GM18511 (cell line): ENCODE results near the gene OR13C2.
"Not testable (repeated sequence)": the region's sequence is repeated elsewhere in the genome, so short reads cannot be mapped to it uniquely, and the experiment has no call there.

ENCODE experiments used
- ATAC-seq: cut with Tn5 transposase; IDR thresholded peaks from one replicate; pipeline ENCODE4 v1.9.1; 2021; ENCODE audit warnings: mild to moderate bottlenecking, moderate library complexity; ENCODE audit not compliant: unreplicated experiment

The OR13C2 gene, protein sequence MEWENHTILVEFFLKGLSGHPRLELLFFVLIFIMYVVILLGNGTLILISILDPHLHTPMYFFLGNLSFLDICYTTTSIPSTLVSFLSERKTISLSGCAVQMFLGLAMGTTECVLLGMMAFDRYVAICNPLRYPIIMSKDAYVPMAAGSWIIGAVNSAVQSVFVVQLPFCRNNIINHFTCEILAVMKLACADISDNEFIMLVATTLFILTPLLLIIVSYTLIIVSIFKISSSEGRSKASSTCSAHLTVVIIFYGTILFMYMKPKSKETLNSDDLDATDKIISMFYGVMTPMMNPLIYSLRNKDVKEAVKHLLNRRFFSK

DNA sequence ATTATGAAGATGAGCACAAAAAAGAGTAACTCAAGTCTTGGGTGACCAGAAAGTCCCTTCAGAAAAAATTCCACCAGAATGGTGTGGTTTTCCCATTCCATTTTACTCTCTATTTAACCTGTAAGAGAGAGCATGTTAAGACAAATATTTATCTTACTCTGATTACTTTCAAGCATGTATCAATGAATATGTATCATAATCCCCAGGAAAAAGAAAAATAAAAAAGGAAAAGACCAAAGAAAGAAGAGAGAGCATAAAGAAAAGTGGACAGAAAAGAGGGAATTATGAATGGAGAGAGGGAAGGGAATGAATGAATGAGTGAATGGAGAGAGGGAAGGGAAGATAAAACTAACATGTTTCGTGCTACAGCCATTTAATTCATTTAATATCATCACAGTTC, at the start of gene OR13C2:
TSS of gene OR13C2 (minus strand) at position 101 of the 400 bp plus-strand sequence. CDS start at position 101, 0 bp downstream.
- ATAC-seq, result not testable (repeated sequence)

DNA sequence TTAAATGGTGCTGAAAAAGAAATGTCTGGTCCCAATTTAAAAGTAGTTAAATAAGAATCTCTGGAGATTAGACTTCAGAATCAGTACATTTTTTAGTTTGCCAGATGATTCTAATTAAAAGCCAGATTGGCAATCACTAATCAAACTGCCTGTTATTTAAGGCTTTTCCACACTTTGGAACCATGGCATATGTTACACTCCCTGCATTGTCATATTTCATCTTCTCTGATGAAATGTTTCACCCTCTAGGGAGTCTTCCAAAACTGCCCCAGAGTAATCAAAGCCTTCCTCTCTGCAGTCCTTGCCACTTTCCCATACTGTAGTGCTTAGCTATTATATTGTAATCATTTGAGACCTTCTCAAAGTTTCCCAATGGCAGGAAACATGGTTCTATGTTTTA, 30.0 kb upstream of the OR13C2 start:
- ATAC-seq, result no peak

DNA sequence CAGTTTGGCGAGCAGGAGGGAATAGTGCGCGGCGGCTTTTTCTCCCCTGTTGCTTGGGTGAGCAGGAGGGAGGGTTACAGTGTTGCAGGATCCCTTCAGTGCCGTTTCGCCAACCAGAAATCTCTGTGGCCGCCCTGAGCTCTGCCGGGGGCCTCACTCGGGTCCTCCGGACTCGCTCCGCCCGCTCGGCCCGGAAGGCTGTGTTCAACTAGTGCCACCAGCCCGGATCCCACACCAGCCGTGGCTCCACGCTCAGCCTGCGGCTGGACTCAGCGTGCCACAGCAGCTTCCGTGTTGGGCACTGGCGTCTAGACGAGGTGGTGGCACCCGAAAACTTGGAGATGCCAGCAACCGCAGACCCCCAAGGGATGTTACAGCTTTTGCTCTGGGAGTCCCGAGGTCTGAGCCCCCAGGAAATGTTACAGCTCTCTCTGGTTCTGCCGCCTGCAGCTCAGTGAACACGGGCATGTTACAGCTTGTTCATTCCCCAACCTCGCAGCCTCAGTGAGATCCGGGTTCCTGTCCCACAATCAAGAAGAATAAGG, 28.6 kb upstream of the OR13C2 start:
- no peak for ATAC-seq

DNA sequence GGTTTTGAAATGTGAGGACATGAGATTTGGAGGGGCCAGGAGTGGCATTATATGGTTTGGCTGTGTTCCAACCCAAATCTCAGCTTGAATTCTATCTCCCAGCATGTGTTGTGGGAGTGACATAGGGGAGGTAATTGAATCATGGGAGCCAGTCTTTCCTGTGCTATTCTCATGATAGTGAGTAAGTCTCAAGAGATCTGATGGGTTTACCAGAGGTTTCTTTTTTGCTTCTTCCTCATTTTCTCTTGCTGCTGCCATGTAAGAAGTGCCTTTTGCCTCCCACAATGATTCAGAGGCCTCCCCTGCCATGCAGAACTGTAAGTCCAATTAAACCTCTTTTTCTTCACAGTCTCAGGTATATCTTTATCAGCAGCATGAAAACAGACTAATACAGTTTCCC, 20.5 kb upstream of the OR13C2 start:
- ATAC-seq, result not testable (repeated sequence)

DNA sequence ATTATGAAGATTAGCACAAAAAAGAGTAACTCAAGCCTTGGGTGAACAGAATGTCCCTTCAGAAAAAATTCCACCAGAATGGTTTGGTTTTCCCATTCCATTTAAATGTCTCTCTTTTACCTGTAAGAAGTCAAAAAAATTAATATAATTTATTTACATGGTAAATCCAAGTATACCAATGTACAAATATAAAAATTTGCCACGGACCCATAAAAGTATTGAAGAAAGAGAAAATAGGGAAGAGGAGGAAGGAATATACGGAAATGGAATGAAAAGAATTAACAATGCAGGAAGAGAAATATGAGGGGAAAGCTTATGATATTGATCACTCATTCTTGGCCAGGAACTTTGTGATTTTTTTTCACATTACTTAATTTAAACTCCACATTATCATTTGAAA, 12.7 kb upstream of the OR13C2 start, which contains the start of gene OR13C9:
TSS of gene OR13C9 (minus strand) at position 101 of the 400 bp plus-strand sequence. CDS start at position 101, 0 bp downstream.
- no peak for ATAC-seq

DNA sequence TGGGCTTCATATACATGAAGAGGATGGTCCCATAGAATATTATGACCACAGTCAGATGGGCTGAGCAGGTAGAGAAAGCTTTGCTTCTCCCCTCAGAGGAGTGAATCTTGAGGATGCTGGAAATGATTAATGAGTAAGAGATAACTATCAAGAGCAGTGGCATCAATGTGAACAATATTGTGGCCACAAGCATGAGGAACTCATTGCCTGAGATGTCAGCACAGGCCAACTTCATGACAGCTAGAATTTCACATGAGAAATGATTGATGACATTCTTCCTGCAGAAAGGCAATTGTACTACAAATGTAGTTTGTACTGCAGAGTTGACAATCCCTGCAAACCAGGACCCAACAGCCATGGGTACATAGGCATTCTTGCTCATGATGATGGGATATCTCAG, 12.0 kb upstream of the OR13C2 start:
- no peak for ATAC-seq

DNA sequence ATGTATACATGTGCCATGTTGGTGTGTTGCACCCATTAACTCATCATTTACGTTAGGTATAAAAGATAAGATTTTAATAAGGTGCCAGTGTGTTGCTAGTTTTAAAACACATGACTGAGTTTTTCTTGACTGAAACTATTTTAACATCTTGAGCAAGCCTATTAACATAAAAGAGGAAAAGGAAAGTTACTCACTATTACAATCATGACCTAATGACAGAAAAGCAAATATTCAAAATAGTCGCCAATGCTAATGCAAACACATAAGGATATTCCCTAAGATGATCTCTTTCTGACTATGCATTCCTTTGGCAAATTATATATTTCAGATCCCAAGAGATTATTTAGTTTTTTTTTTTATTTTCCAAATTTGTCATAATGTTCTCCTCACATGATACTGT, 5.8 kb upstream of the OR13C2 start:
- no peak for ATAC-seq

DNA sequence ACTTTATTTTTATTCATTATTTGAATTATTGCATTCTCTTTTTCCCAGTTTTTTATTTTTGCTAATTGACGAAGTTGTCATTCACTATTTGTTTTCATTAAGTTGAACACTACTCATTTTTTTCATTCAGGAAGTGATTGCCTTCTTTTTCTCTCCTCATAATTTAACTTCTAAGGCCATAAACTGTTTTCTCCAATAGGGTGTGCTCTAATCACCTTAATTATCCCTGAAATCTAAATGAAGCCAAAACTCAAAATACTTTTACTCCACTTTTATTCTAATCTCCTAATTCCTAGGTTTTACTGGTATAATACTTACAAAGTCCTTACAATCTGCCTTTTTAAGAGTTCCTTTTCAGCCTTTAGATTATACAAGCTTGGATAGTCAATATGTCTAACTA, 2.9 kb upstream of the OR13C2 start:
- no peak for ATAC-seq

DNA sequence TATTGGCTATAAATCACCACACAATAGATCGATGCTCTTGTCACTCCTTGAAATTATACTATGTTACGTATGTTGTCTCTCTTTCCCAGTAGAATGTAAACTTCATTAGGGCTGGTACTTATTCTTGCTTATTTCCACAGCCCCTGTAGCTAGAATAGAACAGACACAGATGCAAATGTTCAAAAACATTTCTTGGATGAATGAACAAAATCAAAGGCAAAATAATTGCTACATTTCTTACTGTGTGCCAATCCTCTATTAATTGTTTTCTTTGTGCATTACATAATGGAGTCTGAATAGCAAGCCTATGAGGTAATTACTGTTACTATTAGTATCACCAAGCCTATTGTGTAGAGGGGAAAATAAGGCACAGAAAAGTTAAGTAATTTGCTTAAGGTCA, 725 bp upstream of the OR13C2 start:
- ATAC-seq, result no peak

DNA sequence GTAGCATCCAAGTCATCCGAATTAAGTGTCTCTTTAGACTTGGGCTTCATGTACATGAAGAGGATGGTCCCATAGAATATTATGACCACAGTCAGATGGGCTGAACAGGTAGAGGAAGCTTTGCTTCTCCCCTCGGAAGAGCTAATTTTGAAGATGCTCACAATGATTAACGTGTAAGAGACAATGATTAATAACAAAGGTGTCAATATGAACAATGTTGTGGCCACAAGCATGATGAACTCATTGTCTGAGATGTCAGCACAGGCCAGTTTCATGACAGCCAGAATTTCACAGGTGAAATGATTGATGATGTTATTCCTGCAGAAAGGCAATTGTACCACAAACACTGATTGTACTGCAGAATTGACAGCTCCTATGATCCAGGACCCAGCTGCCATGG, 626 bp downstream of the OR13C2 start:
- peak; percentile 65 for ATAC-seq

DNA sequence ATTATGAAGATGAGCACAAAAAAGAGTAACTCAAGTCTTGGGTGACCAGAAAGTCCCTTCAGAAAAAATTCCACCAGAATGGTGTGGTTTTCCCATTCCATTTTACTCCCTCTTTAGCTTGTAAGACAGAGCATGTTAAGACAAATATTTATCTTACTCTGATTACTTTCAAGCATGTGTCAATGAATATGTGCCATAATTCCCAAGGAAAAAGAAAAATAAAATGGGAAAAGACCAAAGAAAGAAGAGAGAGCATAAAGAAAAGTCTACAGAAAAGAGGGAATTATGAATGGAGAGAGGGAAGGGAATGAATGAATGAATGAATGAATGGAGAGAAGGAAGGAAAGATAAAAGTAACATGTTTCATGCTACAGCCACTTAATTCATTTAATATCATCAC, 6.1 kb downstream of the OR13C2 start, which contains the start of gene OR13C5:
TSS of gene OR13C5 (minus strand) at position 101 of the 400 bp plus-strand sequence. CDS start at position 101, 0 bp downstream.
- not testable (repeated sequence) for ATAC-seq

DNA sequence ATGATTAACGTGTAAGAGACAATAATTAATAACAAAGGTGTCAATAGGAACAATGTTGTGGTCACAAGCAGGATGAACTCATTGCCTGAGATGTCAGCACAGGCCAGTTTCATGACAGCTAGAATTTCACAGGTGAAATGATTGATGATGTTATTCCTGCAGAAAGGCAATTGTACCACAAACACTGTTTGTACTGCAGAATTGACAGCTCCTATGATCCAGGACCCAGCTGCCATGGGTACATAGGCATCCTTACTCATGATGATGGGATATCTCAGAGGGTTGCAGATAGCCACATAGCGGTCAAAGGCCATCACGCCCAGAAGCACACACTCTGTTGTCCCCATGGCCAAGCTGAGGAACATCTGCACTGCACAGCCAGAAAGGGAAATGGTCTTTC, 6.7 kb downstream of the OR13C2 start:
- not testable (repeated sequence) for ATAC-seq

DNA sequence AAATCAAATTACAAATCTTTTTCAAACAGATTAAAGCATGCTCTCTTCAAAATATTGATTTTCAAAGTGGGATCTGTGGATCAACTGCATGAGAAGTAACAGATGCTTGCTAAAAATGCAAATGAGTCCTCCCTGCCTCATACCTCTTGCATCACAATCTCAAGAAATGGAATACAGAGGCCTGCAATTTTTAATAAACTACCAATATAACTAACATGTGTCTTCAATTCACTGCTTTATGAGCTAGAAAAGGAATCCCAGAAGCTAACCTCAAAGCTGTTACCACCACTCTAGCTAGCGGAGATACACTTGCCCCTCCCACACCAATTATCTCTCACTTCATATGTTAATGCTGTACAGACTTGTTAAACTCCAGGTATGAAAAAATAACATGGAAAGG, 15.8 kb downstream of the OR13C2 start:
- ATAC-seq, result no peak

DNA sequence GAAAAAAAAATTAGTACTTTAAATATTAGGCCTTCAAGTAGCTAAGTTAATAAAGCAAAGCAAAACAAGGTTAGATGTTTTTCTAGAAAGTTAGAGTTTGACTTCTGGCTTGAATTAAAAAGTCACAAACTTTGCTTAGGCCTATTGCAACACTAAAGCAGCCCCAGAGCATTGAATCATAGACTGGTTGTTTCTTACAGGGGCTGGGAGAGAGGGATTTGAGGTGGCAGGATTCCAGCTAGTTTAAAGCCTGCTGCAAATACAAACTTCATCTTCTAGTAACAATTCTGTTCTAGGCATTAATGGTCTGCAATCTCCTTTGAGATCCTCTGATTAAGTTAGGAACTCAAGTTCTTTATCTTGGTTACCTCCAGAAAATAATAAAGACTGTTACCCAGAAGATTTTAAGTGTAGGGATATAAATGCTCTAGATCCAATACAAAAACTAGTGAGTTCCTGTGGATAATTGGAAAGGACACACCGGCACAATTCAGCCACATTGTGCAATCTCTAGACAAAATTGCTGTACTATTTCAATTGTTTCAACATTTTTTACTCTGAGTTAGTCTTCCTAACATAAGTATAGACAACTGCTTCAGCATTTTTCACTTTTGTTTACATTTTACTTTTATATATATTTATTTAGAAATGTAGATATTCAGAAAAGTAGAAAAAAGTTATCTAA, 18.8 kb downstream of the OR13C2 start:
- no peak for ATAC-seq

DNA sequence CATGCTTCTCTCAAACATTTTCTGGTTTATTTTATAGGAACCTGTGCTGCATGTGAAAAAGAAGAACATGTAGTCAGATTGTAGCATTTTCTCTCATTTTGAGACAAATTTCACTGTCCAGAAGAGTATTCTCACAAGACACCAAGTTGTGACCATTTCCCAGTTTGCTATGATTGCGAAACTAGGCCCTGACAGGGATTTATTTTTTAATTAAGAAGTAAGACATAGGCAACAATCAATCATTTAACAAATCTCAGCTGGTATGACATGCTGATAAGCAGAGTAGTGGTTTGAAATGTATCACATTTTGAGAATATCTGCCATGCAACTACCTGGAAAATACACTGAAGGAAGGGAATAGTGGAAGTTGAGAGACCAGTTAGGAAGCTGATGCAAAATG, 24.9 kb downstream of the OR13C2 start:
- ATAC-seq, result no peak

DNA sequence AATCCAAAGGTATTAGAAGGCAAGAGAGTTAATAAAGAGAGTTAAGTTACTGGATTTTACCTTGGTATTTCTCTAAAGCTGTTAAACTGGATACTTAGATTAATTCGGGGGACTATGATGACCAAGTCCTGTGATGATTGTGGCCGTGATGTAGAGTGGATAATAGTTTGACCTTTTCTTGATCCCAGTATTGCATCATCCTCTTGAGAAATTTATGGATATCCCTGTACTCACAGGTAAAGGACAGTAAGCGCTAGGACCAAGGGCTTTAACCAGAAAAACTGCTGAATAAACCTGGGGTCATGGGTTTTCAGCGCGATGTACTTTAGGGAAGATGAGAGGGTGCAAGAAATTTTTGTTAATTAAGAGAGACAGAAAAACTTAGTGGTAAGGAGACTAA, 28.2 kb downstream of the OR13C2 start:
- no peak for ATAC-seq

DNA sequence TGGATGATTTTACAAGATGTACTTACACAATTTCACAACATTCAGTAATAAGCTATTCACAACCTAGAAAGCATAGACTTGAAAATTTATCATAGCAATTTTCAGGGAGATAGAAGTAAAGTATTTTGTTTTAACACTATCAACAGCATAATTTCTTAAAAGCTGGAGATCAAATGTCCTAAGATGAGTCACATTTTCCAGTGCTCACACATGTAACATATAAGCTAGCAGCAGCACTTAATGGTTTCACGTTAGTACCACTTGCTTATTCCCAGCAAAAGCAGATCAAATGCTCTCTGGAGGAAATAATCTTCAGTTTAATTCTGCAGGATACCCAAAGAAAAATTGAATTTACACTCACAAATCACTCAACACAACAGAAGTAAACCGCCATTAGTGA, 30.0 kb downstream of the OR13C2 start:
- no peak for ATAC-seq

DNA sequence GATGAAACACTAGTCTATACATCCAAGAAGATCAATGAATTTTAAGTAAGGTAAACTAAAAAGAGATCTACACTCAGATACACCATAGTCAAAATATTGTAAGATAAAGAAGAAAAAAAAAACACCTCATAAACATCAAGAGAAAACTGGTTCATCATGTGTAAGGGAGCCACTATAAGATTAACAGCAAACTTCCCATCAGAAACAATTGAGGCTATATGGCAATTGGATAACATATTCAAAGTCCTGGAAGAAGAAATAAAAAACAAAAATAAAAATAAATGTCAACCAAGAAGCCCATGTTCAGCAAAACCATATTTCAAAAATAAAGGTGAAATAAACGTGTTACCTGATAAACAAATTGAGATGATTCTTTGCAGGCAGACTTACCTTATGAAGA, 32.8 kb downstream of the OR13C2 start:
- ATAC-seq, result no peak

DNA sequence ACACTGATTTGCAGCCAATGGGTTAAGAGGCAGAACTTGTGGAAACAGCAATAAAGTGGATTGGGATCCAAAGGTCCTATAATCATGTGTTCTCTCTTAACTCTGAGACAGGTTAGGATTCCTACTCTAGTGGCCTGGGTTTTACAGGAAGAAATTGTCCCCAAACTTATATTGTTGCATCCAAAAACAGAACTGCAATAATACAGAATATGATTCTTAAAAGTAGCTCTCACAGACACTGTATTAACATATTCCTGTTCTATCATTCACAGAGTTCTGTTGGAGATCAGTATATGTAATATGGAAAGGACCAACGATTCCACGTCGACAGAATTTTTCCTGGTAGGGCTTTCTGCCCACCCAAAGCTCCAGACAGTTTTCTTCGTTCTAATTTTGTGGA, 36.6 kb downstream of the OR13C2 start, which contains the start of gene OR13C8:
TSS of gene OR13C8 (plus strand) at position 301 of the 400 bp plus-strand sequence. CDS start at position 301, 0 bp downstream.
- no peak for ATAC-seq

DNA sequence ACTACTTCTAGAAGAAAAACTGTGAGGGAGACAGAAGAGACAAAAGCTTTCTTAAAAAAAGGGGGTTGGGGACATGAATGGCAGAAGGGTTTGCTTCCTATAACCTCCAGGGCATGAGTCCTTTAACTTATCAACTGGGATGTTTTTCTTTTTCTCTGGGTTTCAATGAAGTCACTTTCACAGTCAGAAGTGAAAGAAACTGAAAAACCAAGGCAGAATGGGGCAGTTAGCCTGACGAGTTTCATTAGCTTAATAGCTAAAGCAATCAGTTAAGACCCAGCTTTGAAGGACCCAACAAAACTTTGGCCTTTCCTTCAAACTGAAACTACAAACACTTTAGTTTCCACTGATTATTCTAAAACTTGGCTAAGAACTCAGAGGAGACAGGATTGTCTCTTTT, 41.1 kb downstream of the OR13C2 start:
- no peak for ATAC-seq

DNA sequence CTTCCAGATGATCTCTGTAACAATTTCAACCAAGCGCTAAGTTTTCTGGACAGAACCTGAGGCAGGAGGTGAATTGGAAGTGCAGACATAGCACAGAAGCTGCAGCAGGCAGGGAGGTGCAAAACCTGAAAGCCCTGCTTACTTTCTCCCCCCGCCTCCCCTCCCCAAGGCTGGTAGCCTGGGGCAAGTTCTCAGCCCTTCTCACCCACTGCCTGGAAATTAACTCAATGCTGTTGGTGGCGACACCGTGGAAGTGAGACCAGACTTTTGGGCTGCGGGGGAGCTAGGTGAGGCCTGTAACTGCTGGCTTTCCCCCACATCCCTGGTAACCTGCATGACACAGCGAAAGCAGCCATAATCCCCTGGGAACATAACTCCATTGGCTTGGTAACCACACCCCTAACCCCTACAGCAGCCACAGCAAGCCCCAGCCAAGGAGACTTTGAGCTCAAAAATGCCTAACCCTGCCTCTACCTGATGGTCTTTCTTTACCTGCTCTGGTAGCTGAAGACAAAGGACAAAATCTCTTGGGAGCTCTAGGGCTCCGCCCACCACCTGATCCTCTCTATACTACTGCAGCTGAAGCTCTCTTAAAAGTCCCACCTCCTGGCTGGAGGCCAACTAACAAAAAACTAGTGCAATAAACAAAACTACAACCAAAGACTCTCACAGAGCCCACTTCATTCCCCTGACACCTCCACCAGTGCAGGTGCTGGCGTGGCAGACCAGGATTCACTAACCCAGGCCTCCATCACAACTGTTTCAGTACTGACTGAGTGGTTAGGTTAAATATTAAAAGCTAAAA, 48.4 kb downstream of the OR13C2 start:
- peak; percentile 51 for ATAC-seq
